Sciatic nerve (tissue), 2 donors: ENCODE measurements around the gene AOPEP. TPM values are rescaled to one million over a fixed set of nuclear protein-coding genes. Genes with fewer than 3 reads are reported as not detected.

Experiments used
- ATAC-seq: fragments of 200-7000 bp; cut with Tn5 transposase; one replicate; pipeline ENCODE4 v1.9.1; 2020; ENCODE audit warnings: mild to moderate bottlenecking, moderate library complexity
- DNase-seq: peaks from one replicate; pipeline ENCODE4 v3.0.0-alpha.2; 2020; ENCODE audit warnings: low spot score
- intact Hi-C: fragments of 100-400 bp; cut with DNase I; formaldehyde crosslinking; loops from one replicate; pipeline ENCODE4 v1.14.2; 2022
- total RNA-seq: library from RNA; stranded (reverse); fragmentation: NEBNext Ultra II Directional; extraction: Animal tissue kit (Norgen Biotek cat#: 25700); gene quantifications from one replicate; pipeline ENCODE4 v1.2.1, GENCODE V29; 2021
- donor health status: DM: no; HTN: no; CAD: no.
- donor health status: DM: no; HTN: no; CAD: no.

AOPEP gene
- total RNA-seq, 1 donor from 2014 or later: 158 TPM

DNA sequence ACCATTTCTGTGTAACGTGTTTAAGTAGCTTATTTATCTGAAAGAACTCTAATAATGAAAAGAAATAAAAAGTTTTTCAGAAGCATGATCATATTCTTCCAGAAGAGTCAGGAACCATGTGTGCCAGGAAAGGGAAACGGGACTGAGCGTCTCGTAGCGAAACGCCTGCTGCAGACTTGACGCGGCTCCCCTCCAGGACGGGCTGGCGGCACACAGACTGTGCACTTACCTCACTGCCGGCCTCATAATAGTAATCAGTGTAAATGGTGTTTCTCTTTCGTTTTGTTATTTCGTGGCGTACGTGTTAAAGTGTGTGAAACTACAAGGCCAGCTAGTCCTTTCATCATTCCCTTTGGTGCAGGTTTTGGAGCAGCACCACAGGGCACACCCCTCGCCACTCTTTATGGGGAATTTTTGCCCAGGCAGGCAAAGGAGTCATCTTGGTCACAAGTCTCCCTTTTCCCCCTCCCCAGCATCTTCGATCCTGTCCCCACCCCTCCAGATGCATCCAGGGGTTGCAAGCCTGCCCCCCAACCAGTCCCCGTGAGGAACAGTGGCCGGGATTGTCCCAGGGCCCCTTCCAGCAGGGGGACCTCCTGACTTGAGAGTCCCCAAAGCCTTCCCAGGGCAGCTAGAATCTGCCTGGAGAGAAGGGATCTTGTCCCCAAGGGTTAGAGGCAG lies 357.9 kb downstream of the AOPEP start:
- DNase-seq (peak; percentile 56), ATAC-seq (no peak)
- intact Hi-C loops: no loop called here

DNA sequence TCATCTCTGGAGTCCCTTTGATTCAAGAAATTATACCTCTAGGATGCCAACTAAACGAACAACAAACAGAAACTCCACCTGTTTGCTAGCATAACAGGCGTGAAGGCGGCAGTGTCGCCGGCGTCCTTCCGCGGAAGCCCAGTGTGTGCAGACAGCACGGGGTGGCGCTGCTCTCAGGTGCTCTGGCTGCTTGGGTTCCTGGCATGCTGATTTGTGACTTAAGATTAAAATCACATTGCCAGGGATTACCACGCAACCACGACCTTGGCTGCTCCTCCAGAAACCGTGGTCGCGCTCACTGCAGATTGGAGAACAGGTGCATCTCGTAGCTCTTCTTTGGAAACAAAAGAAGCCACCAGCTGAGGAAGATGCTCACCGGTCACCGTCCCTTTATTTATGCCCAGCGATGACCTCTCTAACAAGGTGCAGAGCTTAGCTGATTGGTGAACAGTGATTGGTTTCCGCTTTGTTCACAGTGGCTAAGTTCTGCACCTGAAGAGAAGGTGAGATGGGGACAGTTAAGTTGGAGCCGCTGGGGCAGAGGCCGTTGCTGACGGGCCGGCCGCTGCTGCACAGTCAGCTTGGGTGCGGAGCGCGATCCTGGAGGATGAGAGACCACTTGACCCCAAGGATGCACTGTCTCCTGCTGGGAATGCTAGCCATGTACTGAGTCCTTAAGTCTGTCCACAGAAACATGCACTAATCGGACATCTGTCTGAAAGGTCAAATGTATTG lies 358.7 kb downstream of the AOPEP start:
- DNase-seq (peak; percentile 60), ATAC-seq (no peak)
- intact Hi-C loops: no loop called here

- DNase-seq (peak; percentile 68), ATAC-seq (no peak)
- intact Hi-C loops: no loop called here
Measured at GRCh38 chr9:95085861-95086563, 359.5 kb downstream of the AOPEP start.

GRCh38 chr9:95086564-95086955 lies 360.1 kb downstream of the AOPEP start:
- ATAC-seq (no peak), DNase-seq (peak; percentile 47)
- intact Hi-C loops: no loop called here

DNA sequence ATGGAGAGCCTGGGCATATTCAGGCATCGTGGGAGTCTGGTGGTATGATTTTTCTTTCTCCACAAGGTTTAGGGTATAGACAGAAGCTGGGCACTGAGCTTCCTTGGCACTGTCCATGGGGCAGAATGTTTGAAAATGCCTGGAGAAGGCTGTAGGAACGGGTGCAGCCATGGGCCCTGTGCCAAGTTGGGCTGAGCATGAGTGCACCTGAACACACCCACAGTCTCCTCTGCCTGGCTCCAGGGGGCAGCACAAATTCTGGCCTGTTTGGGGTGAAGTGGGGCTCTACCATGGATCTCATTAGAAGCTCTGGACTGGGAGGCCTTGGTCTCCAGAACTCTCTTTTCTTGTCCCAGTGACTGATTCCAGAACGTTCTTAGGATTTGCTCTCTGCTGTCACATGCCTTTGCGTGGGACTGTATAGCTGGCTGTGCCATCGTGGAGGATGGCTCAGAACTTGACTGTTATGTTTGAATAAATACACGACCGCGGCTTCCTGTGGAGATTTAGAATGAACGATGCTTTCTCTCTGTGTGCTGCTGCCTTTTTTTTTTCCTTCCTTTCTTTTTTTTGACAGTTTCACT lies 361.3 kb downstream of the AOPEP start:
- no peak for ATAC-seq
- intact Hi-C loops: no loop called here
- DNase-seq: peak; percentile 62

DNA sequence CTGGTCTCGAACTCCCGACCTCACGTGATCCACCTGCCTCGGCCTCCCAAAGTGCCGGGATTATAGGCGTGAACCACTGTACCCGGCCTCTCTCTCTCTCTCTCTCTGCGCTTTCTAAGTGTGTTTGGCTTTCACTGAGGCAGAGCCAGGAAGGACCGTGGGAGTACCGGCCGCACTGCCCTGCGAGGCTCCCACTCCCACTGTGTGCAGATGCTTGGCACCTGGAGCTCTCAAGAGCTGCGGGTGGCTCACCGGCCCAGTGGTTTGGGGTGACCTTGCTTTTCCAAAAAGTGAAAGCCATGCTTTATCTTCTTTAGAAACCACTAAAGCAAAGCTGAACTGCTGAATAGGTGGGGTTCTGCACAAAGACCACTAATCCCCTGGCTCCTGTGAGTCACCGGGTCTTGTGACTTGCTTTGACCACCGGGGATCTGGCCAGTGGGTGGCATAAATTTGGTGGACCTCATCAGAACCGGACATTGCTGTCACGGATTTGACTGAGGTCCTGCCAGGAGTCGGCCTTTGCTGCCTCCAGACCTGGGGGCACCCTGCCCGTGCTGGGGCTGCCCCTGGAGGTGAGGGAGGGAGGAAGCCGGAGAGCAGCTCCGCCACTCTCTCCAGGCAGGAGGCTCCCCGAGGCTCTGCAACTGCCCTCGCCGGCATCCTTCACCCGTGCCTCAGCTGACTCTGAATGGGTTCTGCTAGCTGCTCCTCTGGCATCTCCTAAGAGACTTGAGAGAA lies 362.1 kb downstream of the AOPEP start:
- intact Hi-C loops: no loop called here
- no peak for ATAC-seq
- DNase-seq: peak; percentile 57

- ATAC-seq: no peak
- DNase-seq: peak; percentile 62
- intact Hi-C loops: no loop called here
Measured at GRCh38 chr9:95089257-95090022, 362.9 kb downstream of the AOPEP start.

DNA sequence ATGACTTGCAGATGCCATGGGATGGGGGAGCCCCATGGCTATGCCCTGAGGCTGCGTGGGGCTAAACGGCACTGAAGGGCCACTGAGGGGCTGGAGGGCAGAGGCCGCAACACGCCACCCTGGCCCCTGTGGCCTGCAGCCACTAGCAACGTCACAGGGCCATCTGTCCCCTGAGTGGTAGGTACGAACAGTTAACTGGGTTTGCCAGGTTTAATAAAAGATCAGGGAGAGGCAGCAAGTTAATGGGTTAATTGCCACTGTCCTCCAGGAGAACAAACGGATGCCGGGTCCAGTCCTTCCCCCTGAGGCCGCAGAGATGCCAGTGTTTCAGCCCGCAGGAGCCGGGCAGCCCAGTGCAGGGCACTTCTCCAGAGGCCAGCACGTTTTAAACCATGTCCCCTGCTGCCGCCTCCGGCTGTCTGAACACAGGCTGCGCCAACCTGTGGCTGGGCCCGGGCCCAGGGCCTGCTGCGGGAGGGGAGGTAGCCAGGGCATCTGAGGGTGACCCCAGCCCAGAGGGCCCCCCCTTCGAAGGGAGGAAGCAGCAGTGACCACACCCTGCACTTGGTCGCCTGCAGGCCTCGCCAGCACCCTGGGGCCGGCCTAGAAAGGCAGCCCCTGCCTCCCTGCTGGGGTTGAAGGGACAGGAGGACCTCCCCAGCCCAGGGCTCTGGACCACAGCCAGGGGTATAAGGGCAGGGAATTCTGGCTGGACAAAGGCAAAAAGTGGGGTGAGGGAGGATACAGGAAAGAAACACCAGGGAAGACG lies 363.7 kb downstream of the AOPEP start:
- peak; percentile 67 for DNase-seq
- intact Hi-C loops: no loop called here
- ATAC-seq: peak; percentile 19

DNA sequence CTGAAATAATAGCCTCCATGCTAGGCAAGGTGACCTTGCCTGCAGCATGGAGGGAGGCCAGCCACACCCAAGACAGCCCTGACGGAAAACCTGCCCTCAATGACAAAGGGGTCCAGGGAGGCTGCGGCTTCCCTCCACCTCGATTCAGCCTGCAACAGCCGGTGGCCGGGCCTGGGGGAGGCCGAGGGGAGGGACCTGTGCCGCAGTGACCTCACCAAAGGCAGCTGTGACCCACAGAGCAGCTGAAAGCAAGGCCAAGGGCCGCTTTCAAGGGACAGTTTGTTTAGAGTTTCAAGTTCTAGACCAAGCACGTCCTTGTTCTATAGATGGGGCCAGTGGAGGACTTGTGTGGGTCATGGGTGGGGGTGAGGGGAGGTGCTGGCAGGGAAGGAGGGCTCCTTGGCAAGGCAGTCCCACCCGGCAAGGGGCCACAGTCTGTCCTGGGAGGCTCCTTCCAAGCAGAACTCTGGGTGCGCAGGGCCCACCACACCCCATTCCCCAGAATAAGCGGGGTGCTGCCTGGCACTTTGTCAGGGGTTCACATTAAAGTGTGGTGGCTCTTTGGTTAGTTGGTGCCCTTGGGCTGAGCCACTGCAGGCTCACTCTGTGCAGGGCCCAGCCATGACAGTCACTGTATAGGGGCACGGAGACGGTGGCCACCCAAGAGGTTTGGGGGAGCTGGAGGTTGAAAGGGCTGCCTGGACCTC lies 364.5 kb downstream of the AOPEP start:
- DNase-seq: peak; percentile 66
- ATAC-seq: peak; percentile 1

DNA sequence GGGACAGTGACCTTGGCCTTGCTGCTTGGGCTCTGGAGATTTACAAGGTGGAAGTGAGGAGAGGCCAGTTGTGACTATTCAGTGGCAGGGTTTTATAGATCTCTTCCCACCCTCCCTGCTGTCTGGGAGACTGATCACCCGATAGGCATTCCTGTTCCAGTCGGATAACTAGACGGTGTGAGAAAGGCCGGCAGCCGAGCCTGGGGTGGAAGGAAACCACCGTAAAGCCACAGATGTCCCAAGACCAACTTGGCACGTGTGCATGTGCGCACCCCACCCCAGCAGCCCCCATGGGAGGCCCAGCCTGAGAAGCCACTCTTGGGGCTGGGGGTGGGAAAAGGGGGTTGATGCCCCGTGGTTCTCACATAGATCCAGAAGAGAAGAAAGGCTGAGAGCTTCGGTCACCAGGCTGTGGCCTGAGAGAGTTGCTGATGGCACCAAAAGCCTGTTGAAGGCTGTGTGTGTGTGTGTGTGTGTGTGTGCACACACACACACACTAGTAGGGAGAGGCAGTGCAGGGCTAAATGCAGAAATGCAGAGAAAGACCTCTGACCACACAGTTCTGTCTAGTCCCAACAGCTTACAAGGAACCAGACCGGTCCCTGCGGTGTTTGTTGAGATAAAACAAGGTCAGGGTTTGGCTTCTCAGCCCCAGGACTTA lies 365.2 kb downstream of the AOPEP start:
- ATAC-seq (peak; percentile 57), DNase-seq (peak; percentile 69)
- intact Hi-C loops: no loop called here

More for the DNA sequence above, 364.5 kb downstream of the AOPEP start:
- intact Hi-C loops: no loop called here

DNA sequence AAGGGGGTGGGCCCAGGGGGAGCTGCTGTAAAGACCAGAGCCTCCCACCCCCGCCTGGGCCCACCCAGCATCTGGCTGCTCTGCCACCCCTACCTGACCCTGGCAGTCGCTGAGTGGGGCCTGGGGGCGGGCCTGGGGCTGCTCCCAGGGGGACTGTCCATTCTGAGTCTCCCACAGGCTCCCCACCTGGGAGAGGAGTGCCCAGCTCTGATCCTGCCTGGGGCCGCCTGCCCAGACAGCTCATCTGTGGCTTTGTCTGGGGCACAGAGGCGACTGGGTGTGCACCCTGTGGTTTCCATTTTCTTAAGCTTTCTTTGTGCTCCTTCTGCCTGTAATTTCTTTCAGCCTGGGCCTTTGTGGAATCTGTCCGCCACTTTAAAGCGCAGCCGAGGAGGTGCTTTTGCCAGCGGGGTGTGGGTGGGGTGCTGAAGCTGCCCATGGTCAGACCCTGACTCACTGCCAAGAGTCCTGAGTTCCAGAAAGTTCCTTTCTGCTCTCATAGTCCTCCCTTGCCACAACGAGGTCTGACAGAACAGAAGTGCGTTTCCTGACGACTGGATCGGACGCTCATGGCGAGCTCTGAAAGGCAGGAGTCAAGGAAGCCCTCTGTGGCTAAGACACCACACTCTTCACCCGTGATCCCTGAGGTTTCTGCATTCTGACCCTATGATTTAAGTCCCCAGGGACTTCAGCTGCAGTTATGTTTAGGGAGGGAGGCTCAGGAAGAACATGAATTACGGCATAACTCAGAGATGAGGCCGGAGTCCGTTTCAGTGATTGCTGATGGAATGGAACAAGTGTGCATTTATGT lies 366.0 kb downstream of the AOPEP start:
- ATAC-seq: peak; percentile 51

DNA sequence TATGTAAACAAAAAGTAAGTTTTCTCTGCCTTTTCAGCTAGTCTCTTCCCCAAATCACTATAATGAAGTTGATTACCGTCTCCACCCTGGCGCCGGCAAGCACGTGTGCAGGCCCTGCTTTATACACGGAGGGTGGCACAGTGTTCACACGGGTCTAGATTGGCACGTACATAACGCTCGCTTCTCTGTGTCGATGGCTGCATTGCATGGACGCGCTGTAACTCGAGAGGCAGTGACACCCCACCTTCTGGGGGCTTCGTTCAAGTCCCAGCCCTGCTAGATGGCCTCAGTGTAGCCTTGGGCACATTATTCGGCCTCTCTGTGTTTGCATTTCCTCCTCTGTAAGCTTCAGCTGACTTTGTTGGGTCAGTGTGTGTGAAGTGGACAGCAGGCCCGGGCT lies 367.1 kb downstream of the AOPEP start:
- ATAC-seq (no peak), DNase-seq (no peak)
- intact Hi-C loops: no loop called here

More for the DNA sequence above, 366.0 kb downstream of the AOPEP start:
- DNase-seq: peak; percentile 77
- intact Hi-C loops: no loop called here

- ATAC-seq (no peak), DNase-seq (no peak)
- intact Hi-C loops: no loop called here
Measured at GRCh38 chr9:95094002-95094401, 367.5 kb downstream of the AOPEP start.

DNA sequence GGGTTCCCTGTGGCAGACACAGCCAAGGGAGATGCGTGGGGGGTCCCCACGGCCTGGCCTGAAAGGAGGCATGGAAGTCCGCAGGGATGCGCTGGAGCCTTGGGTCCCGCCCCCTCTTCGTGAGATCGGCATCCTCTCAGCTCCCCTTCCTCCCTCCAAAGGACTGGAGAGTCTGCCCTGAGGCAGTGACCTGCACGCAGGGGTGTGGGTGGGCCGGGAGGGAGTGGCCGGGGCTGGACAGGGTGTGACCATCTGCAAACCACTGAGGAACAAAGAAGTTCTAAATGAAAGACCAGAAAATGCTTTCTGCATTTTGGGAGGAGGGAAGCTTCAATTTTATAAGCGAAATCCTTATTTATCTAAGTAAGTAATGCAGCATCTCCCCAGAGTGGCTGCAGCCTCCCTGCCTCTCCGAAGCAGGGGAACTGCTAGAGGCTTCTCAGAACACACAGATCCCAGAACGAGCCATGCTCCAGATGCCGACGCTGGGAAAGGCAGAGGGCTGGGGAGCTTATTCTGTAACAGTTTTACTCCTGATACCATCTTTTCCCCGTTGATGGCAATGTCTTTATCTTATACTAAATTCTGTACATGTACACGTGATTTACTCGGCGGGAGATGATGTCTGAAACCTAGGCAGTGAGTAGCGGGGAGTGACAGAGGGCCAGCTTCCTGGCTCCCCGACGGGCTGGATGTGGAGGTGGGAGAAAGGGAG lies 369.3 kb downstream of the AOPEP start:
- intact Hi-C loops: no loop called here
- ATAC-seq: no peak
- no peak for DNase-seq

- DNase-seq (no peak), ATAC-seq (no peak)
- intact Hi-C loops: no loop called here
Measured at GRCh38 chr9:95096381-95096780, 369.9 kb downstream of the AOPEP start.
